Stimulated activated CD4-positive, alpha-beta T cell treated with anti-CD3 and anti-CD28 coated beads, TNF-alpha, amount 100 ng/mL, for 4 hours (primary cell): Measurements from ENCODE around the gene SIRPB2.
"Not testable (repeated sequence)": the region's sequence is repeated elsewhere in the genome, so short reads cannot be mapped to it uniquely, and the experiment has no call there.

Source experiments
- DNase-seq, 3 experiments: peaks; one replicate each; pipeline ENCODE4 v3.0.0-alpha.2; 2020; ENCODE audit warnings: low read depth in 3 of 3

SIRPB2 gene

GRCh38 chr20:1499528-1500420, 8.6 kb upstream of the SIRPB2 start:
- no peak for DNase-seq

- not testable (repeated sequence) for DNase-seq
Observed at GRCh38 chr20:1497371-1497770, 6.2 kb upstream of the SIRPB2 start.

- no peak for DNase-seq
Observed at GRCh38 chr20:1496930-1497329, 5.7 kb upstream of the SIRPB2 start.

- no peak for DNase-seq
Observed at GRCh38 chr20:1494436-1494835, 3.2 kb upstream of the SIRPB2 start.

GRCh38 chr20:1493536-1493935, 2.3 kb upstream of the SIRPB2 start:
- no peak for DNase-seq

- DNase-seq = no peak
Observed at GRCh38 chr20:1491860-1492642, 831 bp upstream of the SIRPB2 start.

GRCh38 chr20:1490643-1491195, 501 bp downstream of the SIRPB2 start:
- no peak for DNase-seq

- no peak for DNase-seq
Observed at GRCh38 chr20:1489764-1490436, 1.3 kb downstream of the SIRPB2 start.

GRCh38 chr20:1489325-1489724, 1.9 kb downstream of the SIRPB2 start:
- DNase-seq = no peak

GRCh38 chr20:1486566-1486965, 4.7 kb downstream of the SIRPB2 start:
- DNase-seq = no peak

GRCh38 chr20:1484438-1485116, 6.6 kb downstream of the SIRPB2 start:
- DNase-seq = no peak

GRCh38 chr20:1479831-1480595, 11.2 kb downstream of the SIRPB2 start:
- DNase-seq = no peak

GRCh38 chr20:1478566-1478965, 12.7 kb downstream of the SIRPB2 start:
- DNase-seq = no peak

- DNase-seq = no peak
Observed at GRCh38 chr20:1477896-1478490, 13.2 kb downstream of the SIRPB2 start.

GRCh38 chr20:1474817-1475603, 16.2 kb downstream of the SIRPB2 start:
- DNase-seq = no peak

GRCh38 chr20:1474325-1474724, 16.9 kb downstream of the SIRPB2 start:
- no peak for DNase-seq

- no peak for DNase-seq
Observed at GRCh38 chr20:1473246-1474220, 17.7 kb downstream of the SIRPB2 start.

- DNase-seq = no peak
Observed at GRCh38 chr20:1472556-1473245, 18.5 kb downstream of the SIRPB2 start.
